Kidney glomerular epithelial cell (primary cell): Measurements from ENCODE around the gene PRR20G.
"Not testable (repeated sequence)": the region's sequence is repeated elsewhere in the genome, so short reads cannot be mapped to it uniquely, and the experiment has no call there.

Source experiments
- DNase-seq: peaks from one replicate; lab custom pipeline; 2025; lab: John Stamatoyannopoulos, UW

Gene PRR20G

DNA sequence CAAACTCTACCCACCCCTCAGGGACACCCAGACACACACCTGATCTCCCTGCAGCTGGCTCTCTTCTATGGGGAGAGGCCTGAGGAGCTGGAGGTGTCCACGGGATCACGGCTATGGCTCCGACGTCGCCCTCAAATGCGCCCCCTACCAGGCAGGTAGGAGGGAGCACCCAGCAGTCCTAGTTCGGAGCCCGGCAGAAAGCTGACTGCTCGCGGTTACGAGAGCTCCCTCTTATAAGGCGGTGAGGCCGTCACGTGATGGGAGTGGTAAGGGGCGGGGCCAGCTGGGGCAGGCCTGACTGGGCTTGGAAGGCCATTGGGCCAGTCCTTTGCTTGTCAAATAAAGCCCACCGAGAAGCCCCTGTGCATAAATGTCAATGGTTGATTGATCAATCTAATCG, at the start of gene PRR20G:
Gene PRR20G, minus strand, starts transcription at position 207 of the 400 bp plus-strand sequence. CDS start 681 bp downstream, outside the sequence.
- DNase-seq: no peak

DNA sequence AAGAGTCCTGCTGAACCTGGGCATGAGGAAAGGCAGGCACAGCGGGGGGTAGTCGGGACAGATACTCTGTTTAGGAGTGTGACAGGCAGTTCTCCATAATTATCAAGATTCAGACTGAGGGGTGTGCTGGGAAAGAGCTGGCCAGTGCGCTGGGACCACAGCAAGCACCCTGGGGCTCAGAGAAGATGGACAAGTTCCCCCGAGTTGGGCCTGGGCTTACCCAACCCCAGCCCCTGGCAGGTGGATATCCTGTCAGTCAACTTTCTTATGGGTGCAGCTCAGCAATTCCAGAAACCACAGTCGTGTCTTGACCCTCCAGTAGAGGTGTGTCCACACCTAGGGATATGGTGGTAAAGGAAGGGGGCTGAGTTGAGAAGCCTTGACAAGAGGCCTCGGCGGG, 49.2 kb upstream of the PRR20G start:
- DNase-seq: no peak

GRCh38 chr3:127336101-127336500, 48.3 kb upstream of the PRR20G start:
- no peak for DNase-seq

GRCh38 chr3:127330385-127330784, 42.5 kb upstream of the PRR20G start:
- no peak for DNase-seq

DNA sequence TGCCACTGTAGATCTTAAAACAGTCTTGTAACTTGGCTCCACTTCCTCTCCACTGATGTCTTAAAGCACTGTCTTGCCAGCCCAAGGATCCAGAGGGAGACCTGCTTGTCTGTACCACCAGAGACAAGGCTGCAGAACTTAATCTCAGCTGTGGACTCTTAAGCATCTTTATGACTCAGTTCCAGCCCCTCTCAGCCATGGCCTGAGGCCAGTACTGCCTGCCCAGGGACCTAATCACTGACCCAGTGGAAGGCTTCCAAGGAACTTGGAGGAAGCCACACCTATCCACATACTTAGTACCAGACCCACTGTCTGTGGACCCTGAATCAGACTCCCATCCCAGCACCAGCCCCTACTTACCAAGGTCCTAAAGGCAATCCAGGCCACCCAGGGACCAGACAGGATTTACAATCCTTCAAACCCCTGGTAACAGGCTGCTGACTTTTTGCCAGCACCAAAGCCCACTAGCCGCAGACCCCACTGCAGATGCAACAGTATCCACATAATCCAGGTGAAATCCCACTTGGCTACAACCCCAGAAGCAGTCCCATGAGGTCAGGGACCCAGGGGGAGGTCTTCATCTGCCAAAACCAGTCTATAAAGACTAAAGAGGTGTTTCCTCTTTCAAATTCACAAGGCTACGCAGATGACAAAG, 41.9 kb upstream of the PRR20G start:
- no peak for DNase-seq

DNA sequence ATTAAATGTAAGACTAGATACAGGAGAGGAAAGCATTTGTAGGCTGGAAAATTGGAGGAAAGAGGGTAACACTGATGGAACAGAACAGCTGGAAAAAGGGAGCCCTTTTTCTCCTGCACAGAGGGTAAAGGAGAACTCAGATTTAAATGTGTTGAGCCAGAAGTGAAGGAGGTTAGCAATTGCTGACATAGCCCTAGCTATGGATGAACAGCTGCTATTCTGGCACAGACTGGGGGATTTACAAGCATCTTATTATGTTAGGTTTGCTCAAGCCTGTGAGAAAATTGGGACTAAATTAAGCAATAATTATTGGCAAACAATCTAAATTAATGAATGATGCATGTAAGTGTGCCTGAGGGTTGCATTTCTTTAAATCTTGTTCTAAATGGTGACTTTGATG, 40.6 kb upstream of the PRR20G start:
- DNase-seq: no peak

GRCh38 chr3:127326341-127326740, 38.5 kb upstream of the PRR20G start:
- no peak for DNase-seq

GRCh38 chr3:127325629-127325961, 37.7 kb upstream of the PRR20G start:
- DNase-seq: no peak

- DNase-seq: no peak
These were observed 37.2 kb upstream of the PRR20G start for GRCh38 chr3:127324913-127325628.

GRCh38 chr3:127324076-127324475, 36.2 kb upstream of the PRR20G start:
- DNase-seq: no peak

- no peak for DNase-seq
These were observed 35.7 kb upstream of the PRR20G start for GRCh38 chr3:127323581-127323980.

- DNase-seq: no peak
These were observed 33.5 kb upstream of the PRR20G start for GRCh38 chr3:127321371-127321770.

DNA sequence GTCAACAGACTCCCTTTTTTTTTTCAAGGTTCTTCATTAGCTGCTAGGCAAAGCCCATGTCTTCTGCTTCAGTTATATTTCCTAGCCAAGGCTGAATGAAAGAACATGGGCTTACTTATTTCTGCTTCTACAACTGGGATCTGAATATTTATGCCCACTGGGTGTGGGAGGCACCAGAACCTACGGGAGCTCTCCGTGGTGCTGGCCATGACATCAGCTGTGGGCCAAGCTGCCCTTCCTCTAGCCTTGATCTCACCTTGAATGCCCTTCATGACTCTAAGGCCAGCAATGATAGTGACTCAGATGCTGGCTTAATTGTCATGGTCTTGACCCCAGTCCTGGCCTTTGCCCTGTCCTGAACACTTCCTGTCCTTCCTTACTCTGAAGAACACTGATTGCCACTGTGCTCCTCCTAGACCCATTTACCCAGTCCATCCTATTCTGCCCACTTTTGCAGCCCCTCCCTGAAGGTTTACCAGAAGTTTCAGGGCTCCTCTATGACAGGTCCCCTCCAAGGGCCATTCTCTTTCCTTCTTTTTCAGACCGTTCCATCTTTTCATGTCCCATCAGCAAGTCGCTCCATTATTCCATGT, 32.8 kb upstream of the PRR20G start:
- DNase-seq: no peak

DNA sequence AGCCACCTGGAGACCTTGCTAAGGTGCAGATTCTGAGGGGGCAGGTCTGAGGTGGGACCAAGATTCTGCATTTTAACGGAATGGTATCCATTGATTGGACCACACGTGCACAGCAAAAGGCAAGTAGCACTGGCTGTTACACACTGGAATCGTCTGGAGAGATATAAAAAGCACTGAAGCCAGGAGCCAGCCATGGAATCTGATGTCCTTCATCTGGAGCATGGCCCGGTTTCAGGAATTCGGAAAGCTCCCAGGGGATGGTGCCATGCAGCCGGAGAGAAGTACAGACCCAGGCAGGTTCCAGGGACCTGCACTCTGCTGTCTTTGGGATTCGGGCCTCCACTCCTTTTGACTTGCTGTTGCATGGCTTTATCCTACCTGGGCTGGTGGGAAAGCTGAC, 28.8 kb upstream of the PRR20G start:
- no peak for DNase-seq

DNA sequence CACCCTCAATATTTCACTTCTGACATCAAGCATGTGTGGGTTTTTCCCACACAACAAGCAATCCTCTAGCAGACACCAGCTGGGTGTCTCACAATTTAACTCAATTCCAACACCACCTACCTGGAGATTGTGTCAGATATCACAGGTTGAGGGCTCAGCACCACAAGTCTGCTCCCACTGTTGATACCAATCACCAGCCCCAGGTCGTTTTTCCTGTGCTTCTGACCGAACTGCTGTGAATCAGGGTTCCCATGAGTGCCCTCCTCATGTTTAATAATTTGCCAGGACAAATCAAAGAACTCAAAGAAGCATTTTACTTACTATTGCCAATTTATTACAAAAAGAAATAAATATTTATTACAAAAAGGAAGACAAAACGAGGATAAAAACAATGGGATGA, 25.0 kb upstream of the PRR20G start:
- no peak for DNase-seq

- not testable (repeated sequence) for DNase-seq
These were observed 21.0 kb upstream of the PRR20G start for GRCh38 chr3:127308821-127309220.

DNA sequence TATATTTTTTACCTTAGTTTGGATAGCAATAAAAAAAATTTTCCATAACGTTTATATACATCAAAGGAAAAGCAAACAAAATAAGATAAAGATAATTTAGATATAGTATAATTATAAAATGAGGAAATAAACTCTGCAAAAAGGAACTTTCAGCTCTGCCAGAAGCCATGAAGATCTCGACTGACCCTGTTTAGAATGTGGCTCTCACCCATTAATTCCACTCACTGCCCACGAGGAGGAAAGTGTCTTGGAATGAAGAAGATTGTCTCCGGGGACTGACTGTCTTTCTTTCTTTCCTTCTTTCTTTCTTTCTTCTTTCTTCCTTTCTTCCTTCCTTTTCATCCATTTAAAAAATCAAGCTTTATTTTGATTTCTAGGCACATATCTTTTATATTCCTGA, 20.1 kb upstream of the PRR20G start:
- DNase-seq: no peak

DNA sequence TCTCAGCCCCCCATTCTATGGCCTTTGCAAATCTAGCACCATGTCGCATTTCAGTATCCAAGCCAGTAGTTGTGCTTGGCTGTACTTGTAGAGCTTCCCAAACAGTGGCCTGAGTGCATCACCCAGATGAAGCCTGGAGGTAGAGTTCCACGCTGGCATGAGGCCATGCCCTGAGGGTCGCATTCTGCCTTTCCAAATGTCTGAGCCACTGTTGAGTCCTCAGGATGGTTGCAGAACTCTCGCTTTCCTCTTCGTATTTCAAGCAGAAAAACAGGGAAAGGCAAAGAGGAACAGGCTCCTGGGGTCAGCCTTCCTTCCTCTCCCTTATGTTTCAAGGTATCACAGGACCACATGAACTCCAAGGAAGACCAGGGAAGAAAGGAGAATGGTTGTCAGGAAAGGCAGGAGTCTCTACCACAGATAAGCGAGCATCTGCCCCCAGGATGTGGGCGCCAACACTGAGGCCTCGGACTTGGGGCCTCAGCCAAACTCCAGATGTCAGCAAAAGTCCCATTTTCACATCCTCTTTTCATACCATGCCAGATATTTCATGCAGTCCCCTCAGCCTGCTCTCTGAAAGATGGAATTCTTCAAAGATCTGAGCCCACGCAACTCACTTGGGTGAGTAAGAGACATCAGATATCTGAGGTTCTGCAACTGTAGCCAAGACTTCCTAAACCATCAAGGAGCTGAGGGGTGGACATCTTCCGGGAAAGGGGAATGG, 19.4 kb upstream of the PRR20G start:
- no peak for DNase-seq

DNA sequence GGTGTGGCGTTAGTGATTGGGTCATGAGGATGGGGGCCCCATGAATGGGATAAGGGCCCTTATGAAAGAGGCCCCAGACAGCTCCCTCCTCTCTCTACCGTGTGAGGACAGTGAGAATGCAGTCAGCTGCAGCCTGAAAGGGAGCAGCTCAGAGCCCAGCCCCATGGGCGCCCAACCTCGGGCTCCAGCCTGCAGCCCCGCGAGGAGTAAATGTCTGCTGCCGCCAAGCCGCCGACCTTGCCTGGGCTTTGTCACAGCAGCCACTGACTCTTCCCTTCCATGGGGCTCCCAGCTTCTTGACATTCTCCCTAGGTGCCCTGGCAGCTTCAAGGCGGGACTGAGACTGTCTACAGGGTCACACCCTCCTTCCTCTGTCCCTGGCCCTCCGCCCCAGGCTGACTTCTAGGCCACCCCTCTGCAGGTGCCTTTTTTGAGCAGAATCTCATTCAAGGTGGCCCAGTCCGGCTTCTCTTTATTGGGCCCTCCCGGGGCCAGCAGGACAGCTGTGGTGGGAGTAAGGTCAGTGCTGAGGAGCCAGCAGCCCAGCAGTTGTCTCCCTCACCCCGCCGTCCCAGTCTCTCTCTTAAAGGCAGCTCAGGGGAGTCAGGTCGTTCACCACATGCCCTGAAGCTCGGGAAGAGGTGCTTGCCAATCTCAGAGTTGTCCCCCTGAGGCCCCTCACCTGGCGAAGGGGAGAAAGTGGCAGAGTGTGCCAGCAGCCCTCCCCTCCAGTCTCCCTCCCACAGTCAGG, 18.7 kb upstream of the PRR20G start:
- no peak for DNase-seq

DNA sequence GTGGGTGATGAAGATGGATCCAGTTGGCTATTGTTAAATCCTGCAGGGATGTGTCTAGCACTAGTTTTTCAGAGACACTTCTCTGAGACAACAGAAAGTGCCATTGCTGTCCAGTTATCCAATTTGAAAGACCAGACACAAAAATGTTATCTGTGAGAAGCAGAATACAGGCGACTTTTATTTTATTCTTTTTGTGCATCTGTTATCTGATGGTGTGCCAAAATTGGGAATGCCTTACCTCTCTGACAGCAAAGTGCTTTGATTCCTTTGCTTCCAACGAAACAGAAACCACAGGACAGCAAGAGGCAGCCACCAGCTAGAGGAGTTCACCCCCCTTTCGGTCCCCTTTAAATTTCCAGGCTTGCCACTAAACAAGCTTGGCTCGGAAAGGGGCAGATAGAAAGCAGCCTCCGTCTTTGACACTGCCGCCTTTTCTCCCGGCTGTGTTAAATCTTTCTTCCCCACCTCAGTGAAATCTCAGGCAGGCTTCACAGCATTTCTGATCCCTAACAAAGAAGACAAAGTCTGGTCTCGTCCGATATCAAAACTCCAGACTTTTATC, 17.7 kb upstream of the PRR20G start:
- no peak for DNase-seq

- DNase-seq: no peak
These were observed 16.4 kb upstream of the PRR20G start for GRCh38 chr3:127304121-127304744.
